GM23338 (cell line): ENCODE results near the gene NPSR1. TPM values are rescaled to one million over a fixed set of nuclear protein-coding genes. Genes with fewer than 3 reads are reported as not detected.

Source experiments
- ATAC-seq: fragments of 200-7000 bp; cut with Tn5 transposase; 3 replicates; pipeline ENCODE4 v1.9.1; 2020
- DNase-seq: peaks from one replicate; pipeline ENCODE4 v3.0.0-alpha.2; 2015; ENCODE audit warnings: low spot score
- H2AFZ ChIP-seq: fragments of 200-600 bp; sonication (generic); 2 replicates; pipeline ENCODE4 v1.8.0; 2016; ENCODE audit warnings: antibody characterized with exemption, mild to moderate bottlenecking, moderate library complexity
- H3F3A ChIP-seq: fragments of 200-600 bp; sonication (generic); replicated peaks from 2 replicates; pipeline ENCODE4 v1.8.0; 2017; ENCODE audit warnings: antibody characterized with exemption, mixed run types, low read depth
- H3K27ac ChIP-seq: fragments of 200-600 bp; sonication (generic); 2 replicates; pipeline ENCODE4 v1.6.1; 2016; ENCODE audit warnings: low read depth
- H3K27me3 ChIP-seq: fragments of 200-600 bp; sonication (generic); 2 replicates; pipeline ENCODE4 v1.8.0; 2016; ENCODE audit warnings: mild to moderate bottlenecking, mixed run types, moderate library complexity; ENCODE audit not compliant: insufficient read depth
- H3K36me3 ChIP-seq: fragments of 200-600 bp; sonication (generic); 2 replicates; pipeline ENCODE4 v1.8.0; 2016; ENCODE audit warnings: mild to moderate bottlenecking; ENCODE audit not compliant: insufficient read depth
- H3K4me1 ChIP-seq: fragments of 200-600 bp; sonication (generic); 2 replicates; pipeline ENCODE4 v1.8.0; 2016; ENCODE audit warnings: mild to moderate bottlenecking, moderate library complexity; ENCODE audit not compliant: insufficient read depth
- H3K4me2 ChIP-seq: fragments of 200-600 bp; sonication (generic); 2 replicates; pipeline ENCODE4 v1.7.1; 2017; ENCODE audit warnings: mixed run types
- H3K4me3 ChIP-seq: fragments of 200-600 bp; sonication (generic); 2 replicates; pipeline ENCODE4 v1.6.1; 2016; ENCODE audit warnings: mixed run types
- H3K79me2 ChIP-seq: fragments of 200-600 bp; sonication (generic); replicated peaks from 2 replicates; pipeline ENCODE4 v1.8.0; 2017; ENCODE audit warnings: mild to moderate bottlenecking; ENCODE audit not compliant: insufficient read depth
- H3K9me2 ChIP-seq: fragments of 200-600 bp; sonication (generic); 2 replicates; pipeline ENCODE4 v1.8.0; 2017; ENCODE audit not compliant: insufficient read depth
- H4K20me1 ChIP-seq: fragments of 200-600 bp; sonication (generic); replicated peaks from 2 replicates; pipeline ENCODE4 v1.8.0; 2017; ENCODE audit warnings: mild to moderate bottlenecking; ENCODE audit not compliant: insufficient read depth
- H3K27ac Mint-ChIP-seq: 2 replicates; pipeline ENCODE4 v1.8.0; 2020; ENCODE audit warnings: inconsistent platforms, mild to moderate bottlenecking, moderate library complexity, mixed read lengths
- H3K27me3 Mint-ChIP-seq: 3 replicates; pipeline ENCODE4 v1.8.0; 2022; ENCODE audit warnings: low read depth, mild to moderate bottlenecking, moderate library complexity, mixed read lengths, inconsistent platforms; ENCODE audit not compliant: insufficient read depth, poor library complexity
- H3K36me3 Mint-ChIP-seq: 3 replicates; pipeline ENCODE4 v1.8.0; 2021; ENCODE audit warnings: low read depth, mild to moderate bottlenecking, inconsistent platforms, moderate library complexity, mixed read lengths
- H3K4me1 Mint-ChIP-seq: 3 replicates; pipeline ENCODE4 v1.8.0; 2020; ENCODE audit warnings: mild to moderate bottlenecking, inconsistent platforms, mixed read lengths
- H3K4me3 Mint-ChIP-seq: 3 replicates; pipeline ENCODE4 v1.8.0; 2021; ENCODE audit warnings: moderate library complexity, mild to moderate bottlenecking, inconsistent platforms, mixed read lengths
- H3K9me3 Mint-ChIP-seq: 3 replicates; pipeline ENCODE4 v1.8.0; 2020; ENCODE audit warnings: moderate library complexity, mild to moderate bottlenecking, inconsistent platforms, mixed read lengths
- CREB1 ChIP-seq: fragments of 250-450 bp; sonication (Bioruptor Pico); IDR thresholded peaks from 2 replicates; pipeline ENCODE4 v1.5.0; 2020; ENCODE audit warnings: low read depth, mild to moderate bottlenecking, moderate library complexity
- CTCF ChIP-seq, 2 experiments: fragments of 200-600 bp in 1 of 2; sonication (generic) in 1 of 2; conservative IDR thresholded peaks; 2 replicates each; pipeline versions ENCODE4 v1.5.1 to v1.6.1; 2016 to 2017; ENCODE audit warnings: antibody characterized with exemption in 2 of 2, low read depth in 2 of 2, mild to moderate bottlenecking in 2 of 2, moderate library complexity in 1 of 2
- ETS1 ChIP-seq: IDR thresholded peaks from 2 replicates; pipeline ENCODE4 v1.6.1; 2016; ENCODE audit warnings: antibody characterized with exemption
- EZH2 ChIP-seq: fragments of 200-600 bp; sonication (generic); IDR thresholded peaks from one replicate; pipeline ENCODE4 v1.8.0; 2017; ENCODE audit warnings: antibody characterized with exemption, mild to moderate bottlenecking, low read depth; ENCODE audit not compliant: unreplicated experiment
- EZH2phosphoT487 ChIP-seq: fragments of 200-600 bp; sonication (generic); IDR thresholded peaks from one replicate; pipeline ENCODE4 v1.8.1; 2018; ENCODE audit warnings: antibody characterized with exemption; ENCODE audit not compliant: unreplicated experiment
- JUNB ChIP-seq: IDR thresholded peaks from one replicate; pipeline ENCODE4 v1.6.1; 2016; ENCODE audit warnings: antibody characterized with exemption; ENCODE audit not compliant: unreplicated experiment
- NANOG ChIP-seq: IDR thresholded peaks from 2 replicates; pipeline ENCODE4 v1.6.1; 2016; ENCODE audit warnings: antibody characterized with exemption, borderline replicate concordance
- POLR2AphosphoS5 ChIP-seq: IDR thresholded peaks from 2 replicates; pipeline ENCODE4 v1.6.1; 2016; ENCODE audit warnings: antibody characterized with exemption, low read depth
- REST ChIP-seq: IDR thresholded peaks from one replicate; pipeline ENCODE4 v1.6.1; 2018; ENCODE audit warnings: antibody characterized with exemption; ENCODE audit not compliant: unreplicated experiment
- STAT1 ChIP-seq: IDR thresholded peaks from one replicate; pipeline ENCODE4 v1.6.1; 2016; ENCODE audit warnings: antibody characterized with exemption; ENCODE audit not compliant: unreplicated experiment
- ZNF114 ChIP-seq: fragments of 250-450 bp; sonication (Bioruptor Pico); IDR thresholded peaks from 2 replicates; pipeline ENCODE4 v1.5.0; 2020; ENCODE audit warnings: mild to moderate bottlenecking, moderate library complexity
- ZNF331 ChIP-seq: fragments of 250-450 bp; sonication (Bioruptor Pico); IDR thresholded peaks from 2 replicates; pipeline ENCODE4 v1.5.0; 2020; ENCODE audit warnings: low read depth, mild to moderate bottlenecking, moderate library complexity
- ZNF462 ChIP-seq: fragments of 250-450 bp; sonication (Bioruptor Pico); IDR thresholded peaks from 2 replicates; pipeline ENCODE4 v1.5.0; 2020; ENCODE audit warnings: mild to moderate bottlenecking, moderate library complexity
- polyA plus RNA-seq: library from polyadenylated mRNA; unstranded; fragments of >200 nt; fragmentation: Nextera tagmentation; extraction: Ambion mirVana; gene quantifications from 2 replicates; pipeline ENCODE4 v1.2.1, GENCODE V29; 2016
- total RNA-seq: library from RNA; depleted of rRNA; stranded (reverse); fragments of >200 nt; shearing (Covaris generic); gene quantifications from 2 replicates; pipeline ENCODE4 v1.2.3, GENCODE V29; 2014

Gene NPSR1
- total and polyA plus RNA-seq, 2 experiments from 2014 or later, result not detected

GRCh38 chr7:34895202-34895601 is 237.2 kb downstream of the NPSR1 start:
- Histone ChIP-seq H3K9me2 (peaks cover 8% of the 10 kb centered on the region; the same call in 1 of the 2 replicates), H3K79me2 (no peaks in the 10 kb centered on the region), H3K4me1 (peaks cover 7% of the 10 kb centered on the region; the same call in 1 of the 2 replicates), H3K4me2 (no peak overlapping the region), H3K36me3 (peaks cover 4% of the 10 kb centered on the region; the same call in 1 of the 2 replicates), H3K4me3 (no peak overlapping the region), H3K27me3 (no peaks in the 10 kb centered on the region), H2AFZ (no peak overlapping the region), H3K27ac (no peak overlapping the region), H3F3A (no peaks in the 10 kb centered on the region), H4K20me1 (no peaks in the 10 kb centered on the region)
- H3K4me1 Mint-ChIP-seq, result peaks cover 7% of the 10 kb centered on the region
- peaks cover 42% of the 10 kb centered on the region for H3K36me3 Mint-ChIP-seq
- peaks cover 47% of the 10 kb centered on the region for H3K9me3 Mint-ChIP-seq
- H3K27me3 Mint-ChIP-seq, result peaks cover 4% of the 10 kb centered on the region
- no peak overlapping the region for H3K27ac Mint-ChIP-seq
- H3K4me3 Mint-ChIP-seq, result no peak overlapping the region
- TF ChIP-seq ZNF462 (CRISPR knock-in tag) (no peak), JUNB (no peak), REST (no peak), POLR2AphosphoS5 (no peak), EZH2 (no peak), CREB1 (CRISPR knock-in tag) (no peak), ETS1 (no peak), NANOG (no peak), ZNF114 (no peak), ZNF331 (CRISPR knock-in tag) (no peak), CTCF (conservative IDR thresholded peaks at IDR 0.05; ENCODE audit: low read depth in 2 of 2) (no peak), EZH2phosphoT487 (no peak), STAT1 (no peak)
- DNase-seq (no peak), ATAC-seq (no peak)
